CMK (cell line): Measurements from ENCODE around the gene MRGPRG.

ENCODE experiments used
- DNase-seq: peaks from one replicate; pipeline ENCODE4 v3.0.0-alpha.2; 2010; ENCODE audit warnings: low read depth

Gene MRGPRG

DNA sequence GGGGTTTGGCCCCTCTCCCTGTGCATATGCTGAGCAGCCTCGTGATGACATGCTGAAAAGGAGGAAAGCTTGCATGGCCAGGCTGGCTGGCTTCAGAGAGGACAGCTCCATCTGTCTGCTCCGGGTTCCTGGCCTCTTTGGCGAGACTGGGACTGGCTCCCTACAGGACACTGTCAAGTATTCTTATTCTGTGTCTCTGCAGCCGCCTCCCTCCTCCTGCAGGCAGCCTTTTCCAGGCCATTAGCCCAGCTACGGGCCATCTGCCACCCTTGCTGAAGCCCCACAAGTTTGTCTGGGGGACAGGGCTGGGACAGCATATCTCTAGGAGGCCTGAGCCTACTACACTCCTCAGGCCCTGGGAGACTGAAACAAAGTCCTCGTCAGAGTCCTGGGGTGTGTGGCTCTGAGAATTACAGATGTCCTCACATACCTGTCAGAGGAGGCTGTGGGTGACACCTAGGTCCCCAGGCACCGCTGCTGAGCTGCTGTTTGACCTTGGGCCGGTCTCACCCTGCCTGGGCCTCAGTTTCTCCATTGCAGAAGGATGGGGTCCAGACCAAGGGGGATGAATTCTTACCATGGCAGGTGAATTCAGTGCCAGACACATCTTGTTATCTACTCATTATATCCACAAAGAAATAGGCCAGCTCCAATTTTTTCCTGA is 11.0 kb downstream of the MRGPRG start:
- DNase-seq: no peak

DNA sequence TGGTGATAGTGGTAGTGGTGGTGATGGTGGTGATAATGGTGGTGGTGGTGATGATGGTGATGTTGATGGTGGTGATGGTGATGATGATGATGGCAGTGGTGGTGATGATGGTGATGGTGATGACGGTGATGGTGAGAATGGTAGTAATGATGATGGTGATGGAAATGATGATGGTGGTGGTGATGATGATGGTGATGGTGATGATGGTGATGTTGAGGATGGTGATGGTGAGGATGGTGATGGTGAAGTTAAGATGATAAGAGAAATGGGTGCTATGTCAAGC is 11.8 kb downstream of the MRGPRG start:
- DNase-seq: no peak

DNA sequence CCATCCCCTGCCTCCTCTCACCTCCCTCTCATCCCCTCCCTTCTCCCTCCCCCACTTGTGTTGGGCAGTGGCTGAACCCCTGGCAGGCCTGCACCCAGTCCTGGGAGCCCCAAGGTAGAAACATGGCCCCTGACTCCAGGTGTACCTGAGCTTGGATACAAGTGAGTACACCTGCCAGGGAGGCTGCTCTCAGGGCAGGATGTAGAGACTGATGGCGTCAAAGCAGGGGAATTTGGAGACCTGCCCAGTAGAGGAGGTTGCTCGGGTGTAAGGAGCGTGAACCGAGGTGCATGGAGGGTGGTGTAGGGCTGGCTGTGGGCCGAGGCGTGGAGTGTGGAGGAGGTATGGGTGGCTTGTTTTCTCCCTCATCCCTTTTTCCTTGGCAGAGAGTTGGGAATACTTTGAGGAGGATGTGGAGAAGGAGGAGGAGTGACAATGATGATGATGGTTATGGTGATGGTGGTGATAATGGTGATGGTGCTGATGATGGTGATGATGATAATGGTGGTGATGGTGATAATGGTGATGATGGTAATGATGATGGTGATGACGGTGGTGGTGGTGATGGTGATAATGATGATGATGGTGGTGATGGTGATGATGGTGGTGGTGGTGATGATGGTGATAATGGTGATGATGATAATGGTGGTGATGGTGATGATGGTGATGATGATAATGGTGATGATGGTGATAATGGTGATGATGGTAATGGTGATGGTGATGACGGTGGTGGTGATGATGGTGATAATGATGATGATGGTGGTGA is 12.3 kb downstream of the MRGPRG start:
- DNase-seq: no peak

DNA sequence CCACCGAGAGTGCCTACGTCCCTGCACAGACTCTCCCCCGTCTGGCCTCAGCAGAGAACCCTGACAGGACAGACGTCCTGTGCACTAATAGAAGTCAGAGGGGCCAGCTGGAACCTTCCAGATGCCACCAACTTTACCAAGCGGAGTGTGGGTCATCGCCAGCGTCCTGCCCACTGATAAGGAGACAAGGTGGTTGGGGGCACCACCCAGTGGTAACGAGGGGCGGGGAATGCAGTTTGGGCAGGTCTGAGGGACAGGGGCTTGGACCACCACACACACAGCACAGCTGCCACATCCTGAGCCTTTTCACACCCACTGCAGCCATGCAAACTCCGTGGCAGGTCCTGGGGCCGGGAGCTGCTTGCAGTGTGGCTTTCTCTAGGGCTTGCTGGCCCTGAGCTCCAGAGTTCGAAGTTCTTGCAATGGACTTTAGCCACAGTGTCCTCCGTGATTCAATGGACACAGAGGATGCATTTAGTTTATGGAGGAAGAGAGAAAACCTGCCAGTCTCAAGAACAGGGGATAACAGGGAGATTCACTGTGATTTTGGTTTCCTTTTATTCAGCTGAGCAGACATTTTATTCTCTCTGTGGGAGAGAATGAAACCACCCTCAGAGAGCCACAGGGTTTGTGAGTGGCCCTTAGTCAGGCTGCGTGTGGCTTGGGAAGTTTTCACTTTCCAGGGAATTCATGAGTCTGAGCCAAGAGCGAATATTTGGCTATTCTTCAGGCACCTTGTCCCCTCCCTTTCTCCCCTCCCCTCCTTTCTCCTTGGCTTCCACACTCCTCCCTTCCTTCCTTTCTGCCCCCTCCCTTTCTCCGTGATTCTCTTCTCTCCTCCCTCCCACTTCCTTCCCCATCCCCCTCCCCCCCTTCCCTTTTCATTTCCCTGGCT is 13.1 kb downstream of the MRGPRG start:
- no peak for DNase-seq

DNA sequence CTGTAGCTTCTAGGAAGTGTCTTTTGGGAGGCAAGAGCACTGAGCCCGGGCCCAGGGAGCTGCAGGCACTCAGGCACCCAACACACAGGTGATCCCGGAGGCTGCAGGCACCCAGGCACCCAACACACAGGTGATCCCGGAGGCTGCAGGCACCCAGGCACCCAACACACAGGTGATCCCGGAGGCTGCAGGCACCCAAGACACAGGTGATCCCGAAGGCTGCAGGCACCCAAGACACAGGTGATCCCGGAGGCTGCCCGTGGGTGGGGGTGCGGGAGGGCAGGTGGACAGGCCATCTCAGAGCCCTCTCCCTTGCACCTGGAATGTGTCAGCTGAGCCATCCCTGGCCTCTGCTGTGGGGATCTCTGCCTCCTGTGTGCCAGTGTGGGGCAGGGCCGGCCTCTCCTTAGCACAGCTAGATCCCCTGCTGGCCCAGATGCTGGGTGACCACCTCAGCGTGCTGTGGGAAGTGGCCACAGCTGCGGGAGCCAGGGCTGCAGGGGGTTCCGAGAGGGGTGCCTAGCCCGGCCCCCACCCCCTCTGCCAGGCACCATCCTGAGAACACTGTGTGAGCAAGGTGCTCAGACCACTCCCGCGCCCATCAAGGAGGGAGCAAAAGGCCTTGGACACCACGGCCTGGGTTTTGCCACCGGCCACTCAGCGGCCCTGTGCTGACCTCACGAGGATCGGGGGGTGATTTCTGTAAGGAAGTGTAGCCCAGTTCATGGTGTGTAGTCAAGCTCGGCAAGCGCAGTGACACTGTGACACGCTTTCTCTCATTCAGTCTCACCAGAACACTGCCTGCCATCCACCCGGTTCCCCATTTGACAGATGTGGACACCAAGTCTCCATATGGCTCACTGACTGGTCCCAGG is 14.2 kb downstream of the MRGPRG start:
- no peak for DNase-seq

DNA sequence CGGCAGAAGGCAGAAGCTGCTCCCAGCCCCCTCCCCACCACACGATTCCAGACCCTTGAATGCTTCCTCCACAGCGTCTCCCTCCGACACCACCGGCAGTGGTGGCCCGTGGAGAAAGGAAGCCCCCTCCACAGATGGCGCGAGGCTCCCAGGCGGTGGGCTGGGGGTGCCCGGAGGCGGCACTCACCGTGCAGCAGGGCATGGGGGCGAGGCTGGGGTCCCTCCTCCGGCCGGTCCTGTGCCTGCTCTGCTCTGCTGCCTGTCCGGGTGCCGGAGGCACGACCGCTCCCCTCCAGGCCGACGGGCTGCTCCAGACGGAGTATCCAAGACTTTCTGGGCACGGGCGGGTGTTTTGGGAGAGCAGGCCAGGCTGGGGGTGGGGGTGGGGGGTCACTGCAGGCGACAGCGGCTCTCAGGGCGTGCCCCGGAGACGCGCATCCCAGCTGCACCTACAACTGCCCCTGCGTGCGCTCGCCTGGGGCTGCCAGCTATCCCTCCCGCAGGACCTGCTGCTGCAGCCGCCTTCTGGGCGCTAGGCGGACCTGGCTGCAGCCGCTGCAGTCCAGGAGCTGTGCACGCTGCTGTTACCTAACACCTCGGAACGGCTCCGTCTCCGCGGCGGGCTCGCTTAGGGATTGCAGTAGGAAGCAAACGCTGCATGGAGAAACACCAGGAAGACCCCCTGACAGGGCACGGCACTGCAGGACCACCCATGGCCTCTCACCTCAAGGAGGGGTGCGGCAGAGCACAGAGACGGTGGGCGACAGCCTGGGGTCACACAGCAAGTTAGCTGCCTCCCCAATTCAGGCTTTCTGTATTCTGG is 15.2 kb downstream of the MRGPRG start:
- no peak for DNase-seq

DNA sequence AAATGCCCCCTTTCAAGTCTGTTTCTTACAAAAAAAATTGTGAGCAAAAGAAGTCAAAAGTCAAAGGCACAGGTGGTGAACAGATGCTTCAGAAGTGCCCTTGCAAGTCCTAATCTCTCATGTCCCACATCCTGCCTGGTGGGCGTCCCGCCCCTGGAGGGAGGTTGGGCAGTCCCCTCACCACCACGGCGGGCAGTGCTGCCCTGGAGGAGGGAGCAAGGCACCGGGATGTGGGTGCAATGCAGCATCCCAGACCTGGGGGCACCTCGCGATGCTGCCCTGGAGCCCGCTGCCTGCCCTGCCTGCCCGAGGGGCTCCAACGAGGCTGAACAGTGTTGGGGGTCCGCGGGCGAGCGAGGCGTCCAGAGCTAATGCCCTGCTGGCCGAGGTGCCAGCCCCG is 15.9 kb downstream of the MRGPRG start:
- DNase-seq: no peak

DNA sequence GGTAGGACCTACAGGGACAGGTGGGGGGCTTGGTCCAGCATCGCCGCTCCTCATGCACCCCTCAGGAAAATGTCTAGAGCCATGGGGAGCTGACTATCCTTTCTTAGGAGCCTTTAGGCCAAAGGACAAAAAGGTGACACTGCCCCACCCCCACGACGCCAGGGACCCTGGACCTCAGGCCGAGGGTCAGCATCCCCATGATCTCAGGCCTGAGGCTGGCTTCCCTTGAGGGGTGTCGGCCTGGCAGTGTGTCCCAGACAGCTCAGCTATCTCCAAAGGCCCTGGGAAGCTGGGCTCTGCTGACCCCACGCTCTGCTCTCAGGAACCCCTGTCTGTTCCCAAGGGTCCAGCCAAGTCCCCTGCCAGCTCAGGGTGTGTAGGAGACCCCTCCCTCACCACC is 16.3 kb downstream of the MRGPRG start:
- DNase-seq: no peak

DNA sequence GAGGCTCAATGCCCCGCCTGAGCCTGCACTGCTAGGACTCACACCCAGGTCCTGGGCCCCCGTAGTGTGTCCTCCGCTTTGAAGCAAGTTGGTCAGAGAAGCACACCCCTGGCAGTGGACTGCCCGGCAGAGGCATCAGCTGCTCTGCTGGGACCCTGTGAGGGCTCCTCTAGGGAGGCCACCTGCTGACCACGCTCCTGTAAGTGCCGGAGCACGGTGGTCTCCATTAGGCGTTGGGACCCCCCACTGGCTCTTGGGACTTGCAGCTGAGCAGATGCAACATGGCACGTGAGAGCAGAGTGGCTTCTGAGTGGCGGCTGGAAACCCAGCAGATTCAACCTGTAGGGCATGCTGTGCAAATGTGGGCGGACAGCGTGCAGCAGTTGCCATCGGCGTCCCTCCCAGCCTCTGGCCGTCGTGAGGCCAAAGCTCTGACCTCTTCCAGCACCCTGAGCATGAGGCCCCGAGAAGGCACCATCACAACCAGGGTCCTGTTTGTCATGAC is 16.9 kb downstream of the MRGPRG start:
- no peak for DNase-seq

GRCh38 chr11:3201112-3201581 is 17.5 kb downstream of the MRGPRG start:
- DNase-seq: no peak

DNA sequence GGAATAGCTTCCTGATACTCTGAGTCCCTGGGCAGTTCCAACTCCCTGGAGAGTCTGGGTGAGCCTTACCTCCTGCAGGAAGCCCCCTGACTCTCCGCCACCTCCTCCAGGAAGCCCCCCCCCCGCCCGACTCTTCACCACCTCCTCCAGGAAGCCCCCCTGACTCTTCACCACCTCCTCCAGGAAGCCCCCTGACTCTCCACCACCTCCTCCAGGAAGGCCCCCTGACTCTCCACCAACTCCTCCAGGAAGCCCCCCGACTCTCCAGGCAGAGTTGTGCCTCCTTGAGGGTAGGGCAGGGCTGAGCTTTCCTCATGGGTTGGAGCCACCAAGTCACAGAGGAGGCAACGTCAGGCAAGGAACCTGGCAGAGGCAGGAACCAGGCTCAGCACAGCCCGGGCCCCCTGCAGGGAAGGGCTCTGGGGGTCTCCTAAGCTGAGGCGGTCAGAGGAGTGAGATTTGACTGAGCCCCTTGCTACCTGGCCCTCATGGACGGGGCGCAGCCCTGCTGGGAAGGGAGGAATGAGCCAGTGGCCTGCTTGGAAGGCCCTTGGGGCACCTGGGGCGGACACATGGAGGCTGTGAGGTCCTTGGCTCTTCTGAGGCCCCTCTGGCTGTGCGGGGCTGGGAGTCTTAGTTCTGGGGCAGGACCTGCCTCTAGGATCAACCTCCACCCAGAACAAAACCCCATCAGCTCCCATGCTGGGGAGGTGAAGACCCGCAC is 18.1 kb downstream of the MRGPRG start:
- DNase-seq: no peak

DNA sequence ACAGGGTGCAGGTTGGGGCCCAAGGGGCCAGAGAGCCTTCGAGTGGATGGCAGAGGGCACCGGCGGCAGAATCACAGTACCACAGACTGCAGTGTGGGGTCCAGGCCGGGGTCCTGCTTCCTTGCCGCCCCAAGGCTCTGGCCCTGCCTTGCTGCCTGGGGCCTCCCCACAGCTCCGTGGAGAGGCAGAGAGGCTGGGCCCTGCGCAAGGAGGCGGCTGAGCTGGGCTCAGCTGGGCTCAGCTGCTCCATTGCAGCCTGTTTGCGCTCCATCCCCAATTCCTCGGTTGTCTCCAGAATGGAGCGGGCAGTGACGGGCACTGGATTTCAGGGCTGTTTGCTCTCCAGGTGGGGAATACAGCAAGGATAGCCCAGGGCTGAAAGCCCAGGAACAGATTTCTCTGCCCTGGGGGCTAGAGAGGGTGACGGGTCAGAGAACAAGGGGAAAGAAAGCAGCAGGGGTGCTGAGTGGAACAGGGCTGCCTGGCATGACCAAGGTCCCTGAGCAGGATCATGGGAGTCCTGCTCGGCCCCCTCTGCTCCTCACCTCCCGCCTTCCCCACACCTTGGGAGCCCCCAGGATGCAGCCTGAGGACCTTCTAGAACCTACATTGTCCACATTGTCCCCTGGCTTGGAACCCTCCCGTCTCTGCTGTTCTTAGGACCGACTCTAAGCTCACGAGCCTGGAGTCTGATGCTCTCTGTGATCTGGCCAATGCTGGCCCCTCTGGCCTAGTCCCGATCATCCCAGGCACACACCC is 18.9 kb downstream of the MRGPRG start:
- no peak for DNase-seq

DNA sequence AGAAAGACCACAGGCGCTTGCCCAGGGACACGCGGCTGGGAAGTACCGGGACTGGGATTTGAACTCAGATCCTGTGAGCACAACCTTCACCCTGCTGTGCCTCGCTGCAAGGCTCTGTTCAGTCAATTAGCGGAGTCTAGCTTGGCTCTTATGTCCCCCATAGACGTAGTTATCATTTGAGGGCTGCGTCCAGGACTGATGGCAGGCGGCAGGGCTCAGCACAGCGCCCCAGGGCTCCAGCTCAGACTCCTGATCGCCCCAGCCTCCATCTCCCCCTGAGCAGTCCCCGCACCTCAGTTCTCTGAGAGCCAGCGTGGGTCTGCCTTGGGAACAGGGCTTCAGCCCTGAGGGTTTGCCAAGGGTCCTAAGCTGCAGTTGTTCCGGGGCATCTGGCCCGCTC is 19.8 kb downstream of the MRGPRG start:
- no peak for DNase-seq

GRCh38 chr11:3197878-3198528 is 20.6 kb downstream of the MRGPRG start:
- no peak for DNase-seq

- DNase-seq: no peak
These were observed 21.4 kb downstream of the MRGPRG start for GRCh38 chr11:3197044-3197695.

DNA sequence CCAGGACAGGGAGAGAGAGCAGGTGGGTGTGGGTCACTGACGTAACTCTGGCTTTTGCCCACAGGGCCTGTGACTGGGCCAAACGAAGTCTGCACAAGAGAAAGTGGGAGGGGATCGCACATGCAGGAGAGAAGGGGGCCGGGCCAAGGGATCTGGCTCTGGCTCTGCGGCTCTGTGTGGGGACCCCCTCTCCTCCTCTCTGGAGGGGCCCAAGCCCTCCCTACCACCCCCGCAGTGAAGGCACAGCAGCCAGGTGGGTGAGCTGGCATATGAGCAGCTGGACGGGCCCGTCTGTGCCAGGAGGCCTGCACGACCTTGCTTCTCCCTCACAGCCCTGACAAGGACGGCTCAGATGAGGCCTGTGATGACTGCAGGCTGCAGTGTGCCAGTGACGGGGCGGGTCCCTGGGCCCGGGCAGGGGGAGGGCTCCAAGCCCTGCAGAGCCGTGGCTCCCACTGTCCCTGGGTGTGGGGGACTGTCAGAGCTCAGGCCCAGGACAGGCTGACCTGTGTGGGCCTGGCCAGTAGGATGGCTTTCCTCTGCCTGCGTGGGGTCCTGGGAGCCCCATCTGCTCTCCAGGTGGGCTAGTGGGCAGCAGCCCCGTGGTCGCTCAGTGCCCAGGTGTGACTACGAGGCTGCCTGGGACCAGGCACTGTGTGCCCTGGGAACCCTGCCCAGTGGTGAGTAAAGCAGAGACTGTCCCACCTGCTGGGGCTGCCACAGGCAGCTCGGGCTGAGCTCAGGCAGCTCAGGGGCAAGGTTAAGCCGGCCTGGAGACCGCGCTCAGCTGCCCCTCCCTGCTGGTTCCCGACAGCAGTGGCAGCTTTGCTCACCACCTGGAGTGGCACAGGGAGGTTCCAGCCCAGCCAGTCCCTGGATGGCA is 22.2 kb downstream of the MRGPRG start:
- no peak for DNase-seq
